Liver (tissue), 9 donors: ENCODE measurements around the gene TRDN. TPM values are rescaled to one million over a fixed set of nuclear protein-coding genes. Genes with fewer than 3 reads are reported as not detected.

Source experiments
- DNase-seq: peaks from one replicate; pipeline ENCODE4 v3.0.0-alpha.2; 2017; ENCODE audit warnings: low spot score
- H3K27ac ChIP-seq, 2 donors: one replicate each; pipeline ENCODE4 v1.7.0; 2013; ENCODE audit warnings: inconsistent platforms in 2 of 2, low read length in 2 of 2, control low read depth in 1 of 2, low read depth in 1 of 2, mild to moderate bottlenecking in 1 of 2
- H3K27me3 ChIP-seq, 4 donors: one replicate each; pipeline versions ENCODE4 v1.6.1 to v1.7.0; 2013; ENCODE audit warnings: low read length in 3 of 4, inconsistent platforms in 1 of 4, mild to moderate bottlenecking in 1 of 4, moderate library complexity in 1 of 4; ENCODE audit not compliant: control insufficient read depth in 4 of 4, insufficient read depth in 4 of 4
- H3K36me3 ChIP-seq, 4 donors: one replicate each; pipeline versions ENCODE4 v1.6.1 to v1.7.0; 2013; ENCODE audit warnings: low read length in 3 of 4, mild to moderate bottlenecking in 3 of 4, low read depth in 1 of 4, moderate library complexity in 1 of 4; ENCODE audit not compliant: control insufficient read depth in 4 of 4, insufficient read depth in 3 of 4
- H3K4me1 ChIP-seq, 4 donors: one replicate each; pipeline versions ENCODE4 v1.6.1 to v1.7.0; 2013; ENCODE audit warnings: low read length in 3 of 4, mild to moderate bottlenecking in 3 of 4, moderate library complexity in 1 of 4; ENCODE audit not compliant: control insufficient read depth in 4 of 4, insufficient read depth in 4 of 4
- H3K4me3 ChIP-seq, 3 donors: one replicate each; pipeline versions ENCODE4 v1.6.1 to v1.7.0; 2013; ENCODE audit warnings: low read length in 3 of 3, control low read depth in 1 of 3, low read depth in 1 of 3, mild to moderate bottlenecking in 1 of 3
- H3K9ac ChIP-seq, 2 donors: one replicate each; pipeline ENCODE4 v1.7.0; 2013; ENCODE audit warnings: low read length in 2 of 2, mild to moderate bottlenecking in 2 of 2, moderate library complexity in 2 of 2, control low read depth in 1 of 2, low read depth in 1 of 2
- H3K9me3 ChIP-seq, 4 donors: one replicate each; pipeline versions ENCODE4 v1.6.1 to v1.7.0; 2013; ENCODE audit warnings: low read length in 3 of 4; ENCODE audit not compliant: control insufficient read depth in 4 of 4
- EGR1 ChIP-seq, 2 donors: IDR thresholded peaks; 2 replicates each; pipeline ENCODE4 v1.6.1; 2016 to 2018; ENCODE audit warnings: antibody characterized with exemption in 2 of 2, low read depth in 2 of 2
- FOXA2 ChIP-seq: IDR thresholded peaks from 2 replicates; pipeline ENCODE4 v1.6.1; 2016; ENCODE audit warnings: antibody characterized with exemption
- GABPA ChIP-seq, 2 donors: IDR thresholded peaks in 1 of 2; conservative IDR thresholded peaks in 1 of 2; 2 replicates each; pipeline ENCODE4 v1.6.1; 2016; ENCODE audit warnings: antibody characterized with exemption in 2 of 2, mild to moderate bottlenecking in 1 of 2, moderate library complexity in 1 of 2
- HNF4A ChIP-seq, 2 donors: conservative IDR thresholded peaks; 2 replicates each; pipeline ENCODE4 v1.6.1; 2016; ENCODE audit warnings: antibody characterized with exemption in 2 of 2, mild to moderate bottlenecking in 2 of 2
- HNF4G ChIP-seq: IDR thresholded peaks from 2 replicates; pipeline ENCODE4 v1.6.1; 2016; ENCODE audit warnings: antibody characterized with exemption
- JUND ChIP-seq, 2 donors: IDR thresholded peaks; 2 replicates each; pipeline ENCODE4 v1.6.1; 2016; ENCODE audit warnings: antibody characterized with exemption in 2 of 2
- NR2F2 ChIP-seq: IDR thresholded peaks from 2 replicates; pipeline ENCODE4 v1.6.1; 2016; ENCODE audit warnings: antibody characterized with exemption
- RAD21 ChIP-seq, 2 donors: IDR thresholded peaks; 2 replicates each; pipeline ENCODE4 v1.6.1; 2016; ENCODE audit warnings: antibody characterized with exemption in 2 of 2, mild to moderate bottlenecking in 2 of 2
- RXRA ChIP-seq, 2 donors: IDR thresholded peaks; 2 replicates each; pipeline ENCODE4 v1.6.1; 2017 to 2018; ENCODE audit warnings: antibody characterized with exemption in 2 of 2, mild to moderate bottlenecking in 1 of 2
- TAF1 ChIP-seq: conservative IDR thresholded peaks from 2 replicates; pipeline ENCODE4 v1.6.1; 2016; ENCODE audit warnings: antibody characterized with exemption, mild to moderate bottlenecking
- YY1 ChIP-seq: IDR thresholded peaks from 2 replicates; pipeline ENCODE4 v1.6.1; 2016; ENCODE audit warnings: antibody characterized with exemption, mild to moderate bottlenecking
- WGBS: extraction: QIAGEN DNeasy Blood & Tissue Kit; methylation state at CpG from one replicate; pipeline ENCODE4 v1.1.7; 2013; 5-methylcytosine and 5-hydroxymethylcytosine counted together
- polyA plus RNA-seq, 2 donors: library from polyadenylated mRNA; stranded (reverse) in 1 of 2; unstranded in 1 of 2; fragments of 200-250 nt in 1 of 2; fragments of >200 nt in 1 of 2; fragmentation: Nextera tagmentation in 1 of 2; extraction: Ambion mirVana in 1 of 2; gene quantifications; one replicate each; pipeline versions ENCODE4 v1.2.1 to v1.2.3, GENCODE V29; 2013 to 2015
- total RNA-seq, 2 donors: library from RNA; depleted of rRNA; stranded (reverse); fragments of >200 nt; gene quantifications; one replicate each; pipeline ENCODE4 v1.2.3, GENCODE V29; 2014
- TF ChIP-seq, protein P1 (sequence below): IDR thresholded peaks from 2 replicates; pipeline ENCODE4 v1.6.1; 2016; ENCODE audit warnings: antibody characterized with exemption
- TF ChIP-seq, protein P2 (sequence below): IDR thresholded peaks from 2 replicates; pipeline ENCODE4 v1.6.1; 2016; ENCODE audit warnings: antibody characterized with exemption
- TF ChIP-seq, protein P3 (sequence below): fragments of 150-350 bp; IDR thresholded peaks from 2 replicates; pipeline ENCODE4 v1.5.1; 2017; ENCODE audit warnings: improper control_type of control experiment, low read depth, low read length; ENCODE audit not compliant: missing input control
- TF ChIP-seq, protein P4 (sequence below): IDR thresholded peaks from 2 replicates; pipeline ENCODE4 v1.6.1; 2016; ENCODE audit warnings: antibody characterized with exemption, mild to moderate bottlenecking
- TF ChIP-seq, protein P5 (sequence below): IDR thresholded peaks from 2 replicates; pipeline ENCODE4 v1.6.1; 2016; ENCODE audit warnings: antibody characterized with exemption
- donor health status: healthy.
- donor health status: healthy.
- donor health status: healthy.
- donor health status: healthy.
- donor health status: healthy.

TRDN gene
- total and polyA plus RNA-seq, 4 donors: 0.08 to 0.79 TPM; not detected in 2

DNA sequence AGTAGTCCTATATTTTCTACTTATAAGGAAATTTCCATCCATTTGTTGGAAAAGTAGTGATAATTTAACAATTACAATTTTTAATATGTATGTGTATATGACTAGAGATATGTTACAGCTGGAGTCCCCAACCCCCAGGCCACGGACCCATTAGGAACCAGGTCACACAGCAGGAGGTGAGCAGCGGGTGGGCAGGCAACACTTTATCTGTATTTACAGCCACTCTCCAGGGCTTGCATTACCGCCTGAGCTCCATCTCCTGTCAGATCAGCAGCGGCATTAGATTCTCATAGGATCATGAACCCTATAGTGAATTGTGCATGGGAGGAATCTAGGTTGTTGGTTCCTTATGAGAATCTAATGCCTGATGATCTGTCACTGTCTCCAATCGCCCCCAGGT, 46.8 kb downstream of the TRDN start:
- TF ChIP-seq, protein P1, sequence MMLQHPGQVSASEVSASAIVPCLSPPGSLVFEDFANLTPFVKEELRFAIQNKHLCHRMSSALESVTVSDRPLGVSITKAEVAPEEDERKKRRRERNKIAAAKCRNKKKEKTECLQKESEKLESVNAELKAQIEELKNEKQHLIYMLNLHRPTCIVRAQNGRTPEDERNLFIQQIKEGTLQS: no peak
- TF ChIP-seq RAD21 (IDR thresholded peaks at IDR 0.05) (no peak), RXRA (IDR thresholded peaks at IDR 0.05) (no peak), GABPA (IDR thresholded peaks at IDR 0.05 in 1 of 2, conservative IDR thresholded peaks at IDR 0.05 in 1 of 2) (no peak), HNF4A (conservative IDR thresholded peaks at IDR 0.05) (no peak), NR2F2 (no peak), FOXA2 (no peak), EGR1 (IDR thresholded peaks at IDR 0.05; ENCODE audit: low read depth in 2 of 2) (no peak)
- TF ChIP-seq, protein P2, sequence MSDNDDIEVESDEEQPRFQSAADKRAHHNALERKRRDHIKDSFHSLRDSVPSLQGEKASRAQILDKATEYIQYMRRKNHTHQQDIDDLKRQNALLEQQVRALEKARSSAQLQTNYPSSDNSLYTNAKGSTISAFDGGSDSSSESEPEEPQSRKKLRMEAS: no peak
- TF ChIP-seq, protein P3, sequence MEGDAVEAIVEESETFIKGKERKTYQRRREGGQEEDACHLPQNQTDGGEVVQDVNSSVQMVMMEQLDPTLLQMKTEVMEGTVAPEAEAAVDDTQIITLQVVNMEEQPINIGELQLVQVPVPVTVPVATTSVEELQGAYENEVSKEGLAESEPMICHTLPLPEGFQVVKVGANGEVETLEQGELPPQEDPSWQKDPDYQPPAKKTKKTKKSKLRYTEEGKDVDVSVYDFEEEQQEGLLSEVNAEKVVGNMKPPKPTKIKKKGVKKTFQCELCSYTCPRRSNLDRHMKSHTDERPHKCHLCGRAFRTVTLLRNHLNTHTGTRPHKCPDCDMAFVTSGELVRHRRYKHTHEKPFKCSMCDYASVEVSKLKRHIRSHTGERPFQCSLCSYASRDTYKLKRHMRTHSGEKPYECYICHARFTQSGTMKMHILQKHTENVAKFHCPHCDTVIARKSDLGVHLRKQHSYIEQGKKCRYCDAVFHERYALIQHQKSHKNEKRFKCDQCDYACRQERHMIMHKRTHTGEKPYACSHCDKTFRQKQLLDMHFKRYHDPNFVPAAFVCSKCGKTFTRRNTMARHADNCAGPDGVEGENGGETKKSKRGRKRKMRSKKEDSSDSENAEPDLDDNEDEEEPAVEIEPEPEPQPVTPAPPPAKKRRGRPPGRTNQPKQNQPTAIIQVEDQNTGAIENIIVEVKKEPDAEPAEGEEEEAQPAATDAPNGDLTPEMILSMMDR: no peak
- no peaks in the 10 kb centered on the region for H3K9me3 ChIP-seq
- H3K9ac ChIP-seq: no peak overlapping the region
- H3K36me3 ChIP-seq: no peaks in the 10 kb centered on the region
- H3K4me3 ChIP-seq: no peak overlapping the region
- DNase-seq: no peak
- WGBS: 80% methylated on average over 5 of the region's 5 CpGs
- H3K4me1 ChIP-seq: no peaks in the 10 kb centered on the region
- H3K27me3 ChIP-seq: no peaks in the 10 kb centered on the region
- H3K27ac ChIP-seq: no peak overlapping the region

DNA sequence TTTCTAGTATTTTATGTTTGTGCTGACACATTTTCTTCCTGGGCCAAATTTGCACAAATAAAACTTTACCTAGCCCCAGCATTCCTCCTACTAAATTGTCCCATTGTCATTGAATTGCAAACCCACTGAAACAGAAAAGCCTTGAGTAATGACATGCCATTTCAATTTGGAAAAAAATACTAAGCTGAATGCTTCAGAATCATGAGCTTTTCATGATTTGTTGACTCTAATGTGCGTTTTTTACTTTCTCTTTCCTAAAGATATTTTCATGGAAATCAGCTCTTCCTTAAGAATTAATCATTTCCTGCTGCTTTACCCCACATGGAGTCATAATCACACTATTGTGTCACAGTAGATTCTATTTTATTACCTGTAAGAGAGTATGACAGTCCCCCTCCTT, 47.4 kb downstream of the TRDN start:
- H3K4me1 ChIP-seq: no peaks in the 10 kb centered on the region
- TF ChIP-seq FOXA2 (no peak), TAF1 (no peak), NR2F2 (no peak), EGR1 (IDR thresholded peaks at IDR 0.05; ENCODE audit: low read depth in 2 of 2) (no peak), JUND (IDR thresholded peaks at IDR 0.05) (no peak), HNF4G (no peak), YY1 (no peak), HNF4A (conservative IDR thresholded peaks at IDR 0.05) (no peak)
- TF ChIP-seq, protein P4, sequence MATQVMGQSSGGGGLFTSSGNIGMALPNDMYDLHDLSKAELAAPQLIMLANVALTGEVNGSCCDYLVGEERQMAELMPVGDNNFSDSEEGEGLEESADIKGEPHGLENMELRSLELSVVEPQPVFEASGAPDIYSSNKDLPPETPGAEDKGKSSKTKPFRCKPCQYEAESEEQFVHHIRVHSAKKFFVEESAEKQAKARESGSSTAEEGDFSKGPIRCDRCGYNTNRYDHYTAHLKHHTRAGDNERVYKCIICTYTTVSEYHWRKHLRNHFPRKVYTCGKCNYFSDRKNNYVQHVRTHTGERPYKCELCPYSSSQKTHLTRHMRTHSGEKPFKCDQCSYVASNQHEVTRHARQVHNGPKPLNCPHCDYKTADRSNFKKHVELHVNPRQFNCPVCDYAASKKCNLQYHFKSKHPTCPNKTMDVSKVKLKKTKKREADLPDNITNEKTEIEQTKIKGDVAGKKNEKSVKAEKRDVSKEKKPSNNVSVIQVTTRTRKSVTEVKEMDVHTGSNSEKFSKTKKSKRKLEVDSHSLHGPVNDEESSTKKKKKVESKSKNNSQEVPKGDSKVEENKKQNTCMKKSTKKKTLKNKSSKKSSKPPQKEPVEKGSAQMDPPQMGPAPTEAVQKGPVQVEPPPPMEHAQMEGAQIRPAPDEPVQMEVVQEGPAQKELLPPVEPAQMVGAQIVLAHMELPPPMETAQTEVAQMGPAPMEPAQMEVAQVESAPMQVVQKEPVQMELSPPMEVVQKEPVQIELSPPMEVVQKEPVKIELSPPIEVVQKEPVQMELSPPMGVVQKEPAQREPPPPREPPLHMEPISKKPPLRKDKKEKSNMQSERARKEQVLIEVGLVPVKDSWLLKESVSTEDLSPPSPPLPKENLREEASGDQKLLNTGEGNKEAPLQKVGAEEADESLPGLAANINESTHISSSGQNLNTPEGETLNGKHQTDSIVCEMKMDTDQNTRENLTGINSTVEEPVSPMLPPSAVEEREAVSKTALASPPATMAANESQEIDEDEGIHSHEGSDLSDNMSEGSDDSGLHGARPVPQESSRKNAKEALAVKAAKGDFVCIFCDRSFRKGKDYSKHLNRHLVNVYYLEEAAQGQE: no peak
- TF ChIP-seq, protein P3: no peak
- TF ChIP-seq, protein P1: no peak
- TF ChIP-seq, protein P5, sequence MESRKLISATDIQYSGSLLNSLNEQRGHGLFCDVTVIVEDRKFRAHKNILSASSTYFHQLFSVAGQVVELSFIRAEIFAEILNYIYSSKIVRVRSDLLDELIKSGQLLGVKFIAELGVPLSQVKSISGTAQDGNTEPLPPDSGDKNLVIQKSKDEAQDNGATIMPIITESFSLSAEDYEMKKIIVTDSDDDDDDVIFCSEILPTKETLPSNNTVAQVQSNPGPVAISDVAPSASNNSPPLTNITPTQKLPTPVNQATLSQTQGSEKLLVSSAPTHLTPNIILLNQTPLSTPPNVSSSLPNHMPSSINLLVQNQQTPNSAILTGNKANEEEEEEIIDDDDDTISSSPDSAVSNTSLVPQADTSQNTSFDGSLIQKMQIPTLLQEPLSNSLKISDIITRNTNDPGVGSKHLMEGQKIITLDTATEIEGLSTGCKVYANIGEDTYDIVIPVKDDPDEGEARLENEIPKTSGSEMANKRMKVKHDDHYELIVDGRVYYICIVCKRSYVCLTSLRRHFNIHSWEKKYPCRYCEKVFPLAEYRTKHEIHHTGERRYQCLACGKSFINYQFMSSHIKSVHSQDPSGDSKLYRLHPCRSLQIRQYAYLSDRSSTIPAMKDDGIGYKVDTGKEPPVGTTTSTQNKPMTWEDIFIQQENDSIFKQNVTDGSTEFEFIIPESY: no peak
- TF ChIP-seq, protein P2: no peak
- no peak overlapping the region for H3K4me3 ChIP-seq
- no peaks in the 10 kb centered on the region for H3K9me3 ChIP-seq
- 27% methylated on average over 1 of the region's 1 CpG for WGBS
- no peaks in the 10 kb centered on the region for H3K27me3 ChIP-seq
- no peak overlapping the region for H3K9ac ChIP-seq
- DNase-seq: no peak
- H3K36me3 ChIP-seq: no peaks in the 10 kb centered on the region
- no peak overlapping the region for H3K27ac ChIP-seq
